Neural cell (in vitro differentiated cells): ENCODE results near the gene GLRA1.

ENCODE experiments used
- EP300 ChIP-seq: fragments of 450-650 bp; conservative IDR thresholded peaks from 2 replicates; pipeline ENCODE4 v1.6.1; 2014; ENCODE audit warnings: antibody characterized with exemption, mild to moderate bottlenecking, moderate library complexity; ENCODE audit not compliant: poor library complexity, severe bottlenecking
- EZH2 ChIP-seq: fragments of 200-600, 300-800 bp; shearing (Covaris generic), sonication (generic); IDR thresholded peaks from 2 replicates; pipeline ENCODE4 v1.6.1; 2014; ENCODE audit warnings: antibody characterized with exemption, low read length, borderline replicate concordance, mild to moderate bottlenecking; ENCODE audit not compliant: insufficient read depth, poor library complexity, severe bottlenecking
- MXI1 ChIP-seq: fragments of 450-650 bp; conservative IDR thresholded peaks from 2 replicates; pipeline ENCODE4 v1.6.1; 2014; ENCODE audit warnings: antibody characterized with exemption, mild to moderate bottlenecking; ENCODE audit not compliant: poor library complexity, severe bottlenecking
- POLR2AphosphoS5 ChIP-seq: IDR thresholded peaks from 2 replicates; pipeline ENCODE4 v1.6.1; 2012
- RAD21 ChIP-seq: fragments of 450-650 bp; conservative IDR thresholded peaks from 2 replicates; pipeline ENCODE4 v1.6.1; 2014; ENCODE audit warnings: antibody characterized with exemption, mild to moderate bottlenecking, moderate library complexity
- TAF1 ChIP-seq: IDR thresholded peaks from 2 replicates; pipeline ENCODE4 v1.6.1; 2012; ENCODE audit warnings: low read depth
- TF ChIP-seq, protein P1 (sequence below): fragments of 450-650 bp; IDR thresholded peaks from 2 replicates; pipeline ENCODE4 v1.5.1; 2014; ENCODE audit warnings: antibody characterized with exemption, mild to moderate bottlenecking, moderate library complexity; ENCODE audit not compliant: poor library complexity, severe bottlenecking
- TF ChIP-seq, protein P2 (sequence below): IDR thresholded peaks from 2 replicates; pipeline ENCODE4 v1.6.1; 2012; ENCODE audit warnings: borderline replicate concordance

DNA sequence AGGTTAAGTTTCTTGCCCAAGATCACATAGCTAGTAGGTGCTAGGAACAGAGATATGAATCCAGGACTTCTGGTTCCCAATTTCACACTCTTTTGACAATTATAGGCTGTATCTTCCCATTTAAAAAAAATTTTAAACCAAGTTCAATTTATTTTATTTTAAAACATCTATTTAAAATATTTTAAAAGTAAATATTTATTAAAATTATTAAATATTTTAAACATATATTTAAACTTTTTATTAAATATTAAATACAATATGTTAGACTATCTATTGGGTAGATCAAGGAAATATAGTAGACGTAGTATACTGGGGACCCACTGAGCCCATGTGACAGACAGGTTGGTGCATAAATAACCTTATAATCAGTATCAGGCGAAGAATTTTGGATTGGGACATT, 54.8 kb downstream of the GLRA1 start:
- TF ChIP-seq, protein P1, sequence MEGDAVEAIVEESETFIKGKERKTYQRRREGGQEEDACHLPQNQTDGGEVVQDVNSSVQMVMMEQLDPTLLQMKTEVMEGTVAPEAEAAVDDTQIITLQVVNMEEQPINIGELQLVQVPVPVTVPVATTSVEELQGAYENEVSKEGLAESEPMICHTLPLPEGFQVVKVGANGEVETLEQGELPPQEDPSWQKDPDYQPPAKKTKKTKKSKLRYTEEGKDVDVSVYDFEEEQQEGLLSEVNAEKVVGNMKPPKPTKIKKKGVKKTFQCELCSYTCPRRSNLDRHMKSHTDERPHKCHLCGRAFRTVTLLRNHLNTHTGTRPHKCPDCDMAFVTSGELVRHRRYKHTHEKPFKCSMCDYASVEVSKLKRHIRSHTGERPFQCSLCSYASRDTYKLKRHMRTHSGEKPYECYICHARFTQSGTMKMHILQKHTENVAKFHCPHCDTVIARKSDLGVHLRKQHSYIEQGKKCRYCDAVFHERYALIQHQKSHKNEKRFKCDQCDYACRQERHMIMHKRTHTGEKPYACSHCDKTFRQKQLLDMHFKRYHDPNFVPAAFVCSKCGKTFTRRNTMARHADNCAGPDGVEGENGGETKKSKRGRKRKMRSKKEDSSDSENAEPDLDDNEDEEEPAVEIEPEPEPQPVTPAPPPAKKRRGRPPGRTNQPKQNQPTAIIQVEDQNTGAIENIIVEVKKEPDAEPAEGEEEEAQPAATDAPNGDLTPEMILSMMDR = no peak
- TF ChIP-seq EZH2 = no peak
- TF ChIP-seq TAF1 = no peak
- TF ChIP-seq RAD21 = no peak
- no peak for TF ChIP-seq POLR2AphosphoS5
- no peak for TF ChIP-seq EP300
- TF ChIP-seq, protein P2, sequence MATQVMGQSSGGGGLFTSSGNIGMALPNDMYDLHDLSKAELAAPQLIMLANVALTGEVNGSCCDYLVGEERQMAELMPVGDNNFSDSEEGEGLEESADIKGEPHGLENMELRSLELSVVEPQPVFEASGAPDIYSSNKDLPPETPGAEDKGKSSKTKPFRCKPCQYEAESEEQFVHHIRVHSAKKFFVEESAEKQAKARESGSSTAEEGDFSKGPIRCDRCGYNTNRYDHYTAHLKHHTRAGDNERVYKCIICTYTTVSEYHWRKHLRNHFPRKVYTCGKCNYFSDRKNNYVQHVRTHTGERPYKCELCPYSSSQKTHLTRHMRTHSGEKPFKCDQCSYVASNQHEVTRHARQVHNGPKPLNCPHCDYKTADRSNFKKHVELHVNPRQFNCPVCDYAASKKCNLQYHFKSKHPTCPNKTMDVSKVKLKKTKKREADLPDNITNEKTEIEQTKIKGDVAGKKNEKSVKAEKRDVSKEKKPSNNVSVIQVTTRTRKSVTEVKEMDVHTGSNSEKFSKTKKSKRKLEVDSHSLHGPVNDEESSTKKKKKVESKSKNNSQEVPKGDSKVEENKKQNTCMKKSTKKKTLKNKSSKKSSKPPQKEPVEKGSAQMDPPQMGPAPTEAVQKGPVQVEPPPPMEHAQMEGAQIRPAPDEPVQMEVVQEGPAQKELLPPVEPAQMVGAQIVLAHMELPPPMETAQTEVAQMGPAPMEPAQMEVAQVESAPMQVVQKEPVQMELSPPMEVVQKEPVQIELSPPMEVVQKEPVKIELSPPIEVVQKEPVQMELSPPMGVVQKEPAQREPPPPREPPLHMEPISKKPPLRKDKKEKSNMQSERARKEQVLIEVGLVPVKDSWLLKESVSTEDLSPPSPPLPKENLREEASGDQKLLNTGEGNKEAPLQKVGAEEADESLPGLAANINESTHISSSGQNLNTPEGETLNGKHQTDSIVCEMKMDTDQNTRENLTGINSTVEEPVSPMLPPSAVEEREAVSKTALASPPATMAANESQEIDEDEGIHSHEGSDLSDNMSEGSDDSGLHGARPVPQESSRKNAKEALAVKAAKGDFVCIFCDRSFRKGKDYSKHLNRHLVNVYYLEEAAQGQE = no peak
- no peak for TF ChIP-seq MXI1
